K562 (cell line): Measurements from ENCODE around the gene C19orf12. TPM values are rescaled to one million over a fixed set of nuclear protein-coding genes. Genes with fewer than 3 reads are reported as not detected.

Experiments
- ATAC-seq: fragments of 200-7000 bp; cut with Tn5 transposase; 3 replicates; pipeline ENCODE4 v1.9.1; 2020; ENCODE audit warnings: moderate library complexity
- BruUV-seq: library from RNA; stranded (reverse); fragments of 400-500 nt; replicated peaks from 2 replicates; lab custom pipeline; 2021; lab: Mats Ljungman, UMichigan
- CTCF ChIA-PET: fragments of 300-600 bp; formaldehyde crosslinking; extraction: SDS; loops from one replicate; lab custom pipeline; 2021; ENCODE audit warnings: low intra/inter-chr PET ratio; lab: Yijun Ruan, JAX
- POLR2A ChIA-PET: fragments of 300-600, 350-650 bp; sonication (Branson Sonifier 250); formaldehyde crosslinking; extraction: SDS; loops from one replicate; lab custom pipeline; 2021; ENCODE audit warnings: antibody characterized with exemption, inconsistent platforms; lab: Yijun Ruan, JAX
- DNase-seq, 4 experiments: peaks; one replicate each; pipeline versions ENCODE4 v3.0.0 to v3.0.0-alpha.2; 2011 to 2018; ENCODE audit warnings: low spot score in 3 of 4, mixed read lengths in 3 of 4; ENCODE audit errors: extremely low read depth in 1 of 4
- FAIRE-seq: peaks from 2 replicates; lab custom pipeline; 2011; peaks lifted over from hg19 to GRCh38; lab: Jason Lieb, UNC
- H2AFZ ChIP-seq: 2 replicates; pipeline ENCODE4 v1.6.0; 2011; ENCODE audit warnings: low read depth, low read length, control low read depth, inconsistent platforms
- H3K27ac ChIP-seq: fragments of 200-600 bp; 3 replicates; pipeline ENCODE4 v1.8.0; 2011; ENCODE audit warnings: low read depth, mild to moderate bottlenecking, control low read depth, inconsistent platforms, low read length, moderate library complexity, mixed read lengths; ENCODE audit errors: extremely low read depth
- H3K27me3 ChIP-seq, 2 experiments: fragments of 300-600 bp in 1 of 2; 2 replicates in 1 of 2; 3 replicates in 1 of 2; pipeline versions ENCODE4 v1.6.0 to v1.8.0; 2011; ENCODE audit warnings: inconsistent platforms in 2 of 2, low read length in 2 of 2, mild to moderate bottlenecking in 1 of 2, mixed read lengths in 1 of 2, moderate library complexity in 1 of 2; ENCODE audit not compliant: control insufficient read depth in 2 of 2, insufficient read depth in 2 of 2
- H3K36me3 ChIP-seq: fragments of 300-600 bp; 3 replicates; pipeline ENCODE4 v1.8.0; 2011; ENCODE audit warnings: mild to moderate bottlenecking, low read length, inconsistent platforms; ENCODE audit not compliant: control insufficient read depth, insufficient read depth
- H3K4me1 ChIP-seq, 2 experiments: fragments of 200-600 bp in 1 of 2; replicated peaks in 1 of 2; 2 replicates in 1 of 2; 3 replicates in 1 of 2; pipeline versions ENCODE4 v1.5.1 to v1.8.0; 2011; ENCODE audit warnings: inconsistent platforms in 2 of 2, low read length in 2 of 2, mild to moderate bottlenecking in 1 of 2, mixed read lengths in 1 of 2, moderate library complexity in 1 of 2; ENCODE audit not compliant: control insufficient read depth in 2 of 2, insufficient read depth in 2 of 2
- H3K4me2 ChIP-seq: 2 replicates; pipeline ENCODE4 v1.6.1; 2011; ENCODE audit warnings: low read length, control low read depth, inconsistent platforms, mixed read lengths; ENCODE audit not compliant: insufficient read depth
- H3K4me3 ChIP-seq: fragments of 200-600 bp; sonication (generic), shearing (Covaris generic); 2 replicates; pipeline ENCODE4 v1.5.1; 2016; ENCODE audit warnings: control low read depth, inconsistent platforms
- H3K79me2 ChIP-seq: fragments of 200-600 bp; 3 replicates; pipeline ENCODE4 v1.8.0; 2011; ENCODE audit warnings: low read length, inconsistent platforms; ENCODE audit not compliant: control insufficient read depth, insufficient read depth
- H3K9ac ChIP-seq, 2 experiments: 2 replicates each; pipeline versions ENCODE4 v1.6.0 to v1.6.1; 2011; ENCODE audit warnings: low read depth in 2 of 2, low read length in 2 of 2, control low read depth in 1 of 2, inconsistent platforms in 1 of 2, mild to moderate bottlenecking in 1 of 2, mixed read lengths in 1 of 2; ENCODE audit not compliant: insufficient read depth in 1 of 2
- H3K9me1 ChIP-seq: one replicate; pipeline ENCODE4 v1.6.0; 2011; ENCODE audit warnings: inconsistent platforms, mild to moderate bottlenecking, low read length, moderate library complexity; ENCODE audit not compliant: control insufficient read depth, insufficient read depth
- H3K9me3 ChIP-seq: replicated peaks from 2 replicates; pipeline ENCODE4 v1.5.1; 2011; ENCODE audit warnings: low read depth, low read length, inconsistent platforms; ENCODE audit not compliant: control insufficient read depth, insufficient read depth
- H4K20me1 ChIP-seq: replicated peaks from 2 replicates; pipeline ENCODE4 v1.6.1; 2011; ENCODE audit warnings: low read length, inconsistent platforms, mixed read lengths; ENCODE audit not compliant: control insufficient read depth, insufficient read depth
- ARHGAP35 ChIP-seq: fragments of 450-650 bp; IDR thresholded peaks from 2 replicates; pipeline ENCODE4 v1.6.1; 2018; ENCODE audit not compliant: partially characterized antibody
- ESRRB ChIP-seq: fragments of 250-450 bp; sonication (Bioruptor Pico); IDR thresholded peaks from 2 replicates; pipeline ENCODE4 v1.5.0; 2020; ENCODE audit warnings: mild to moderate bottlenecking, moderate library complexity, borderline replicate concordance
- EWSR1 ChIP-seq: fragments of 450-650 bp; IDR thresholded peaks from 2 replicates; pipeline ENCODE4 v1.6.1; 2018; ENCODE audit warnings: borderline replicate concordance, mild to moderate bottlenecking, low read depth, moderate library complexity; ENCODE audit not compliant: partially characterized antibody
- FUS ChIP-seq: fragments of 200-400 bp; formaldehyde crosslinking; optimal IDR thresholded peaks from 2 replicates; pipeline ENCODE3; 2017; ENCODE audit warnings: low read depth, low read length
- HINFP ChIP-seq: fragments of 450-650 bp; conservative IDR thresholded peaks from 2 replicates; pipeline ENCODE4 v1.6.1; 2016; ENCODE audit warnings: missing genetic modification characterization, low read depth, mild to moderate bottlenecking, control low read depth, missing compliant biosample characterization
- HNRNPK ChIP-seq: fragments of 200-400 bp; formaldehyde crosslinking; IDR thresholded peaks from one replicate; pipeline ENCODE4 v1.6.1; 2018; ENCODE audit warnings: mild to moderate bottlenecking, low read depth, low read length; ENCODE audit not compliant: poor library complexity, severe bottlenecking
- HSF4 ChIP-seq: fragments of 250-450 bp; sonication (Bioruptor Pico); IDR thresholded peaks from 2 replicates; pipeline ENCODE4 v2.1.2; 2022; ENCODE audit warnings: mild to moderate bottlenecking, moderate library complexity, borderline replicate concordance
- LCOR ChIP-seq: sonication (generic); formaldehyde crosslinking; IDR thresholded peaks from 2 replicates; pipeline ENCODE4 v1.8.0; 2022; ENCODE audit warnings: mild to moderate bottlenecking, missing genetic modification reagents
- NR2C2 ChIP-seq, 2 experiments: fragments of 200-800 bp in 1 of 2; sonication (Bioruptor generic) in 1 of 2; sonication (generic) in 1 of 2; formaldehyde crosslinking in 1 of 2; IDR thresholded peaks; 2 replicates each; pipeline versions ENCODE4 v1.6.1 to v1.8.0; 2016 to 2022; ENCODE audit warnings: mild to moderate bottlenecking in 1 of 2, missing compliant biosample characterization in 1 of 2, missing genetic modification characterization in 1 of 2, missing genetic modification reagents in 1 of 2
- RUNX1 ChIP-seq: sonication (generic); IDR thresholded peaks from 2 replicates; pipeline ENCODE4 v1.6.1; 2016; ENCODE audit warnings: antibody characterized with exemption, low read depth
- SAFB2 ChIP-seq: fragments of 200-400 bp; formaldehyde crosslinking; IDR thresholded peaks from 2 replicates; pipeline ENCODE4 v1.6.1; 2018; ENCODE audit warnings: borderline replicate concordance, low read length, low read depth, moderate library complexity; ENCODE audit not compliant: severe bottlenecking
- SETDB1 ChIP-seq: IDR thresholded peaks from one replicate; pipeline ENCODE4 v1.6.1; 2012; ENCODE audit warnings: low read length, control low read depth, inconsistent platforms
- SNIP1 ChIP-seq: fragments of 450-650 bp; IDR thresholded peaks from 2 replicates; pipeline ENCODE4 v1.7.1; 2017; ENCODE audit warnings: low read depth, mild to moderate bottlenecking
- SRSF9 ChIP-seq: fragments of 200-400 bp; formaldehyde crosslinking; IDR thresholded peaks from 2 replicates; pipeline ENCODE4 v1.6.1; 2017; ENCODE audit warnings: low read depth, low read length, borderline replicate concordance
- TBL1XR1 ChIP-seq, 2 experiments: IDR thresholded peaks; 2 replicates each; pipeline ENCODE4 v1.6.1; 2012; ENCODE audit warnings: improper control_type of control experiment in 2 of 2, low read length in 2 of 2, mild to moderate bottlenecking in 1 of 2
- ZNF445 ChIP-seq: fragments of 250-450 bp; sonication (Bioruptor Pico); IDR thresholded peaks from 2 replicates; pipeline ENCODE4 v1.4.0; 2020; ENCODE audit warnings: low read depth, mild to moderate bottlenecking, moderate library complexity
- ZNF780A ChIP-seq: fragments of 250-450 bp; sonication (Bioruptor Pico); IDR thresholded peaks from 2 replicates; pipeline ENCODE4 v1.5.0; 2021; ENCODE audit warnings: mild to moderate bottlenecking
- ZNF830 ChIP-seq: fragments of 250-450 bp; sonication (Bioruptor Pico); IDR thresholded peaks from 2 replicates; pipeline ENCODE4 v1.5.0; 2021; ENCODE audit warnings: mild to moderate bottlenecking
- WGBS: fragments of 100-300 bp; shearing (Covaris generic); methylation state at CpG from one replicate; pipeline ENCODE4 v1.1.6; 2016; ENCODE audit warnings: low coverage, mixed read lengths; ENCODE audit not compliant: insufficient coverage; ENCODE audit errors: missing lambda C conversion rate; 5-methylcytosine and 5-hydroxymethylcytosine counted together
- in situ Hi-C: fragments of 300-500 bp; cut with MboI; formaldehyde crosslinking; loops from 4 replicates; pipeline ENCODE4 v1.15.0; 2018; ENCODE audit warnings: inconsistent platforms, mixed read lengths
- intact Hi-C: fragments of 100-400 bp; cut with micrococcal nuclease; formaldehyde crosslinking; loops from 2 replicates; pipeline ENCODE4 v1.14.2; 2022
- polyA plus RNA-seq, 8 experiments: library from polyadenylated mRNA; depleted of rRNA in 4 of 8; stranded (reverse) in 5 of 8; unstranded in 3 of 8; fragments of >200 nt; fragmentation: Nextera tagmentation in 2 of 8; fragmentation: Illumina TruSeq in 1 of 8; extraction: Ambion mirVana in 2 of 8; extraction: Trizol in 1 of 8; gene quantifications; 2 replicates each; pipeline versions ENCODE4 v1.2.1 to v1.2.3, GENCODE V29; 2011 to 2014; ENCODE audit warnings: inconsistent platforms in 1 of 8, missing spikeins in 1 of 8
- total RNA-seq, 7 experiments: library from RNA; depleted of rRNA in 6 of 7; stranded (reverse); fragments of >200 nt in 6 of 7; fragmentation: Illumina TruSeq in 2 of 7; extraction: Trizol in 2 of 7; gene quantifications; 2 replicates each; pipeline versions ENCODE4 v1.2.1 to v1.2.3, GENCODE V29; 2011 to 2021; ENCODE audit warnings: low replicate concordance in 1 of 7

Gene C19orf12
- total and polyA plus RNA-seq, 9 of the 15 experiments (the other 6 are each of a cell fraction or from before 2014, with no cell fraction given): 1.9 to 14.5 (median 10.2) TPM

DNA sequence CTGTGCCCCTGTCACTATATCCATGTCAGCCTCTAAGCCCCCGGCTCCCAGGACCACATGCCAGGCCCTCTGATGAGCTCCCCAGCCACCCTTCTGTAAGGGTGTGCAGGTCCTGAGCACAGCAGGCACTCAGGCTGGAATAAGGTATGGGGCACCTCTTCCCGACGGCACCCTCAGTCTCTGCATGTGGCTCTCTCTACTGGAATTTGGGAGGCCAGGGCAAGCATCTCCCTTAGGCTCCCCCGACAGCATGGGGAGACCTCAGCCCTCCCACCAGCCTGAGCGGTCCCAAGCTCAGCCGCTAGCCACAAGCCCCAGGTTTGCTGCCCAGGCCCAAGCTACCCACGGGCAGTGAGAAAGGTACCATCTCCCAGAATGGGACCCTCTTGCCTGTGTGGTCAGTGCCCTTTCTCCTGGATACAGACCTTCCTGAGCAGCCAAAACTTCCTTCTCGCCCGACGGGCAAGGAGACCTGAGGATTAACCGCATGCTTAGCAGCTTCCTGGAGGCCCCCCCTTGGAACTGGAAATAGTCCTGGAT is 22.5 kb upstream of the C19orf12 start:
- intact Hi-C loops: loop anchor here (10.0 kb wide), 1 partner anchor 917 kb away; no protein-coding TSS in a partner anchor
- H3K9ac ChIP-seq: no peak overlapping the region
- BruUV-seq: no TSS peak
- CTCF ChIA-PET: no interaction called here
- TF ChIP-seq HNRNPK (no peak), LCOR (no peak), SNIP1 (no peak), SRSF9 (no peak), SETDB1 (no peak), TBL1XR1 (IDR thresholded peaks at IDR 0.05; ENCODE audit: low read length in 2 of 2) (no peak), ARHGAP35 (no peak), HSF4 (CRISPR knock-in tag) (no peak), ZNF830 (CRISPR knock-in tag) (no peak), ZNF445 (CRISPR knock-in tag) (no peak), SAFB2 (no peak), RUNX1 (no peak), NR2C2 (CRISPR knock-in tag; IDR thresholded peaks at IDR 0.05) (no peak), NR2C2 (tag; IDR thresholded peaks at IDR 0.05) (no peak), ESRRB (CRISPR knock-in tag) (no peak), FUS (no peak), EWSR1 (no peak), HINFP (tag) (no peak), ZNF780A (no peak)
- TF ChIP-seq, all 486 proteins: peak for 0
- Histone ChIP-seq H3K27ac (no peak overlapping the region), H3K27me3 (peaks cover 51 to 60% of the 10 kb centered on the region in 2 experiments; a peak in 4 of 5 replicates), H4K20me1 (no peaks in the 10 kb centered on the region), H3K9me1 (no peaks in the 10 kb centered on the region), H3K36me3 (no peaks in the 10 kb centered on the region), H3K4me2 (no peak overlapping the region), H3K4me1 (no peaks in the 10 kb centered on the region), H3K9me3 (no peaks in the 10 kb centered on the region), H3K4me3 (no peak overlapping the region), H2AFZ (no peak overlapping the region), H3K79me2 (no peaks in the 10 kb centered on the region)
- POLR2A ChIA-PET: interaction anchor here (0.8 to 1.8 kb wide), 3 partner anchors 13 to 19 kb away, joined by 3 to 5 read pairs (median 3); no protein-coding TSS in a partner anchor
- ATAC-seq (no peak), DNase-seq (no peak), FAIRE-seq (no peak)
- WGBS: under 1% methylated on average over 11 of the region's 11 CpGs
- in situ Hi-C loops: no loop called here
